Endodermal cell (in vitro differentiated cells): ENCODE data around the gene SCN9A. TPM values are rescaled to one million over a fixed set of nuclear protein-coding genes. Genes with fewer than 3 reads are reported as not detected.

Experiments used
- DNase-seq: peaks from one replicate; pipeline ENCODE4 v3.0.0-alpha.2; 2017
- H3K27ac ChIP-seq: 2 replicates; pipeline ENCODE4 v1.5.1; 2013; ENCODE audit warnings: mild to moderate bottlenecking, low read depth, low read length, moderate library complexity
- H3K27me3 ChIP-seq: 2 replicates; pipeline ENCODE4 v1.6.1; 2013; ENCODE audit warnings: mild to moderate bottlenecking, low read length, moderate library complexity; ENCODE audit not compliant: insufficient read depth, control insufficient read depth, poor library complexity, severe bottlenecking
- H3K36me3 ChIP-seq: 2 replicates; pipeline ENCODE4 v1.7.0; 2013; ENCODE audit warnings: mild to moderate bottlenecking, low read length, moderate library complexity; ENCODE audit not compliant: control insufficient read depth, insufficient read depth
- H3K4me1 ChIP-seq: one replicate; pipeline ENCODE4 v1.7.0; 2013; ENCODE audit warnings: low read length; ENCODE audit not compliant: control insufficient read depth, insufficient read depth
- H3K4me3 ChIP-seq: 2 replicates; pipeline ENCODE4 v1.5.1; 2013; ENCODE audit warnings: mild to moderate bottlenecking, low read length, moderate library complexity
- H3K9ac ChIP-seq: 2 replicates; pipeline ENCODE4 v1.6.1; 2013; ENCODE audit warnings: mild to moderate bottlenecking, low read length, moderate library complexity; ENCODE audit not compliant: poor library complexity, severe bottlenecking; ENCODE audit errors: extremely low read depth
- H3K9me3 ChIP-seq: 2 replicates; pipeline ENCODE4 v1.6.1; 2013; ENCODE audit warnings: mild to moderate bottlenecking, low read length, moderate library complexity; ENCODE audit not compliant: control insufficient read depth
- H3K27ac Mint-ChIP-seq: 2 replicates; pipeline ENCODE4 v1.8.0; 2020; ENCODE audit warnings: mixed read lengths
- H3K27me3 Mint-ChIP-seq: 2 replicates; pipeline ENCODE4 v1.8.0; 2021; ENCODE audit warnings: mild to moderate bottlenecking, mixed read lengths; ENCODE audit not compliant: insufficient read depth
- H3K36me3 Mint-ChIP-seq: 2 replicates; pipeline ENCODE4 v1.8.0; 2020; ENCODE audit warnings: low read depth, mixed read lengths
- H3K4me1 Mint-ChIP-seq: 2 replicates; pipeline ENCODE4 v1.8.0; 2020; ENCODE audit warnings: mixed read lengths
- H3K4me3 Mint-ChIP-seq: 2 replicates; pipeline ENCODE4 v1.8.0; 2020; ENCODE audit warnings: mild to moderate bottlenecking, moderate library complexity, mixed read lengths
- H3K9me3 Mint-ChIP-seq: 2 replicates; pipeline ENCODE4 v1.8.0; 2020; ENCODE audit warnings: mild to moderate bottlenecking, mixed read lengths
- CTCF ChIP-seq: fragments of 200-600 bp; sonication (generic); conservative IDR thresholded peaks from 2 replicates; pipeline ENCODE4 v1.5.0; 2021; ENCODE audit warnings: antibody characterized with exemption, mild to moderate bottlenecking
- WGBS, 2 experiments: methylation state at CpG; one replicate each; pipeline versions ENCODE4 v1.1.5 to v1.1.7; 2013; ENCODE audit warnings: missing lambda C conversion rate in 2 of 2, mixed read lengths in 1 of 2; ENCODE audit not compliant: insufficient coverage in 1 of 2, insufficient read length in 1 of 2; 5-methylcytosine and 5-hydroxymethylcytosine counted together
- total RNA-seq, 2 donors: library from RNA; stranded (reverse); fragmentation: NEBNext Ultra II Directional in 1 of 2; extraction: Animal tissue kit (Norgen Biotek cat#: 25700) in 1 of 2; gene quantifications; 2 replicates in 1 of 2; 3 replicates in 1 of 2; pipeline ENCODE4 v1.2.1, GENCODE V29; 2021

Gene SCN9A
- total RNA-seq, 2 donors from 2014 or later: 0.13 to 0.35 TPM

DNA sequence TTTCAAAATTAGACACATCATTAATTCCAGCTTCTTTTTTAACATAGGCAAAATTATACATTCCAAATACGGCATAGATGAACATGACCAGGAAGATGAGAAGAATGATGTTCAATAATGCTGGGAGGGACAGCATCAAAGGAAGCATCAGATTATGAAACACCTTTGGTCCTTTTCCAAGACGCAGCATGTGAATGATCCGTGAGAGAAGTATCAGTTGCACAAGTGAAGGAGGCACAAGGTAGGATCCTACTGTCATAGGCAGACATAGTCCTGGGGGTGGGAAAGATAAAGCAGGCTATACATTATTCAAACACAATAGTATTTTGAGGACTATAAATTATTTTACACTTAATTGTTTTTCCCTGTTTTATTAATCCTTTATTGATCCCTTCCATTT, 30.6 kb upstream of the SCN9A start:
- WGBS, 2 experiments: 86 to 91% methylated on average over 3 of the region's 3 CpGs
- no peak for TF ChIP-seq CTCF

DNA sequence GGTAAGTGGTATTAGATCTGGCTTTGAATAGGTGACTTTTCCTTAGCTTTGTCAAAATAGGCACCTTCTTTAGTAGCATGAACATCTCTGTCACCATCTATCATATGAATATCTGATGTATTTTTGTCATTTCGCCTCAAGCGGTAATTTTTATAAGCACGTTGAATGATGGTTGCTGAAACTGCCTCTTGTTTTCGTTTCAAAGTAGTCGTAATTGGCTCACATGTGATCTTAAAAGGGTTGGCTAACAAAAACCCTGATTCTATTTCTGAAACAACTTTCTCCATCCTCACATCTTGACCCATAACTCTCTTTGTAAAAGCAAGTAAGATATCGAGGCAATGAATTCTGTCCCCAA, 29.8 kb upstream of the SCN9A start:
- TF ChIP-seq CTCF: no peak
- Mint-ChIP-seq H3K27me3 (no peaks in the 10 kb centered on the region), H3K27ac (no peak overlapping the region), H3K4me3 (no peak overlapping the region), H3K4me1 (no peaks in the 10 kb centered on the region), H3K9me3 (no peaks in the 10 kb centered on the region), H3K36me3 (no peaks in the 10 kb centered on the region)
- DNase-seq: no peak
- Histone ChIP-seq H3K4me3 (no peak overlapping the region), H3K9me3 (no peaks in the 10 kb centered on the region), H3K27ac (no peak overlapping the region), H3K9ac (no peak overlapping the region), H3K36me3 (no peaks in the 10 kb centered on the region), H3K4me1 (no peaks in the 10 kb centered on the region), H3K27me3 (no peaks in the 10 kb centered on the region)
- 90 to 100% methylated on average over 4 to 6 of the region's 6 CpGs for WGBS, 2 experiments

More for the DNA sequence above, 30.6 kb upstream of the SCN9A start:
- no peak overlapping the region for H3K27ac ChIP-seq
- no peaks in the 10 kb centered on the region for H3K27me3 ChIP-seq
- no peak overlapping the region for H3K9ac ChIP-seq
- Mint-ChIP-seq H3K4me3 (no peak overlapping the region), H3K27me3 (no peaks in the 10 kb centered on the region), H3K36me3 (no peaks in the 10 kb centered on the region), H3K4me1 (no peaks in the 10 kb centered on the region), H3K27ac (no peak overlapping the region), H3K9me3 (no peaks in the 10 kb centered on the region)
- H3K4me3 ChIP-seq: no peak overlapping the region
- no peaks in the 10 kb centered on the region for H3K4me1 ChIP-seq
- H3K36me3 ChIP-seq: no peaks in the 10 kb centered on the region
- no peak for DNase-seq
- H3K9me3 ChIP-seq: no peaks in the 10 kb centered on the region

DNA sequence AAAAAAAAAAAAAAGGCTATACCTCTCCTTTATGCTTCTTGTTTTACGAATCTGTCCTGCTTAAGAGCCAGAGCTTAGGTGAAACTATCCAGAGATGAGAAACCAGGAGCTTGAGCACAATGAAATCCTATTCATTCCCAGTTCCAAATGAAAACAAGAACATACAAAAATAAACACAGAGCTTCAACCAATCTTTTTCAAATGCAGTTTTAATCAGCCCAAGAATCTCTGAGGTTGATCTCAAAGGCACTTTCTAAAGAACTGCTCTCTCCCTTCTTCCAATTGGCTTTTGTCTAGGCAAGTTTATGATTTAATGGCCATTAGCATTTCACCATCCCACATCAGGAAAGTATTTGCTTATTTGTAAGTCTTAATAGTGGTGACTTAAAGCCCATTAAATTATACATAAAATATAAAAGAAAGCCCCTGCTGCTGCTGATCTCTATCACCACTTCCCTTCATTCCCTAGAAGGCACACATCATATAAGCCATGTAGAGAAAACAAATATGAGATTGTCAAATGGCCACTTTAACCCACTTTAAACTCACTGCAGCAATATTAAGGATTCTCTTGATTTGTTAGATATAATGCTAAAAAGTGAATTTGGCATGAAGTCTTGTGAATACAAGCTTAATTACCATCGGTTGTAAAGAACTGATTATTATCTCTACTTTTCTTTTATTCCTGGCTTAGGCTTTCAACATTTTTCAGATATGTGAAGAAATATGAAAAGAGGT, 29.3 kb upstream of the SCN9A start:
- Histone ChIP-seq H3K36me3 (no peaks in the 10 kb centered on the region), H3K4me3 (no peak overlapping the region), H3K27ac (no peak overlapping the region), H3K9me3 (no peaks in the 10 kb centered on the region), H3K27me3 (no peaks in the 10 kb centered on the region), H3K9ac (no peak overlapping the region), H3K4me1 (no peaks in the 10 kb centered on the region)
- H3K4me1 Mint-ChIP-seq: no peaks in the 10 kb centered on the region
- H3K4me3 Mint-ChIP-seq: no peak overlapping the region
- no peak for DNase-seq
- 97% methylated on average over 2 of the region's 2 CpGs; no CpG with 5 or more reads in 1 of the 2 experiments for WGBS, 2 experiments
- TF ChIP-seq CTCF: no peak
- no peaks in the 10 kb centered on the region for H3K36me3 Mint-ChIP-seq
- no peaks in the 10 kb centered on the region for H3K9me3 Mint-ChIP-seq
- no peak overlapping the region for H3K27ac Mint-ChIP-seq
- no peaks in the 10 kb centered on the region for H3K27me3 Mint-ChIP-seq
